GM19397 (cell line): ENCODE results near the gene NTN3.

ENCODE experiments used
- ATAC-seq: cut with Tn5 transposase; IDR thresholded peaks from one replicate; pipeline ENCODE4 v1.9.1; 2021; ENCODE audit warnings: mild to moderate bottlenecking, moderate library complexity; ENCODE audit not compliant: unreplicated experiment

Gene NTN3

GRCh38 chr16:2494616-2495015 lies 23.5 kb downstream of the NTN3 start:
- no peak for ATAC-seq

GRCh38 chr16:2495041-2495440 lies 23.9 kb downstream of the NTN3 start:
- no peak for ATAC-seq

- no peak for ATAC-seq
These were observed 25.4 kb downstream of the NTN3 start for GRCh38 chr16:2496223-2497115.

- ATAC-seq, result no peak
These were observed 26.1 kb downstream of the NTN3 start for GRCh38 chr16:2497116-2497630.

- no peak for ATAC-seq
These were observed 26.8 kb downstream of the NTN3 start for GRCh38 chr16:2497695-2498484.

GRCh38 chr16:2498531-2499253 lies 27.6 kb downstream of the NTN3 start:
- no peak for ATAC-seq

GRCh38 chr16:2499454-2499853 lies 28.4 kb downstream of the NTN3 start:
- ATAC-seq, result no peak

GRCh38 chr16:2499890-2500429 lies 28.9 kb downstream of the NTN3 start:
- no peak for ATAC-seq

- ATAC-seq, result no peak
These were observed 29.4 kb downstream of the NTN3 start for GRCh38 chr16:2500430-2500917.

- ATAC-seq, result no peak
These were observed 30.0 kb downstream of the NTN3 start for GRCh38 chr16:2500918-2501750.

GRCh38 chr16:2501946-2502895 lies 31.1 kb downstream of the NTN3 start:
- ATAC-seq, result no peak

GRCh38 chr16:2505695-2506094 lies 34.6 kb downstream of the NTN3 start:
- ATAC-seq, result no peak

- no peak for ATAC-seq
These were observed 36.1 kb downstream of the NTN3 start for GRCh38 chr16:2507052-2507659.

- no peak for ATAC-seq
These were observed 36.6 kb downstream of the NTN3 start for GRCh38 chr16:2507665-2508064.

- ATAC-seq, result no peak
These were observed 37.8 kb downstream of the NTN3 start for GRCh38 chr16:2508722-2509400.

- ATAC-seq, result no peak
These were observed 40.2 kb downstream of the NTN3 start for GRCh38 chr16:2511128-2511800.
